Endothelial cell of umbilical vein (primary cell): ENCODE data around the gene GLRX5. TPM values are rescaled to one million over a fixed set of nuclear protein-coding genes. Genes with fewer than 3 reads are reported as not detected.
A peak's percentile ranks its signal among the peaks of the same experiment; 100 is the strongest.

ENCODE experiments used
- BruUV-seq: library from RNA; stranded (reverse); fragments of 400-500 nt; replicated peaks from 2 replicates; lab custom pipeline; 2021; lab: Mats Ljungman, UMichigan
- CTCF ChIA-PET: fragments of 300-600, 350-600 bp; sonication (Branson Sonifier 250); formaldehyde crosslinking; loops from one replicate; lab custom pipeline; 2021; ENCODE audit warnings: antibody characterized with exemption, inconsistent platforms; lab: Charles Lee
- POLR2A ChIA-PET: fragments of 300-600, 350-600 bp; sonication (Branson Sonifier 250); formaldehyde crosslinking; loops from one replicate; lab custom pipeline; 2021; ENCODE audit warnings: antibody characterized with exemption, inconsistent platforms; lab: Charles Lee
- DNase-seq: peaks from one replicate; pipeline ENCODE4 v3.0.0-alpha.2; 2011; ENCODE audit warnings: low read depth, low spot score
- FAIRE-seq: peaks from 2 replicates; lab custom pipeline; 2011; peaks lifted over from hg19 to GRCh38; lab: Jason Lieb, UNC
- H2AFZ ChIP-seq: 2 replicates; pipeline ENCODE4 v1.6.0; 2012; ENCODE audit warnings: low read depth, low read length, control low read depth, inconsistent platforms
- H3K27ac ChIP-seq: 2 replicates; pipeline ENCODE4 v1.5.1; 2011; ENCODE audit warnings: low read depth, mild to moderate bottlenecking, control low read depth, low read length, moderate library complexity; ENCODE audit not compliant: insufficient read depth
- H3K27me3 ChIP-seq, 2 experiments: 2 replicates each; pipeline versions ENCODE4 v1.6.0 to v1.6.1; 2011; ENCODE audit warnings: low read length in 2 of 2, mixed read lengths in 1 of 2; ENCODE audit not compliant: control insufficient read depth in 2 of 2, insufficient read depth in 2 of 2
- H3K36me3 ChIP-seq, 2 experiments: 2 replicates in 1 of 2; 3 replicates in 1 of 2; pipeline ENCODE4 v1.5.1; 2011; ENCODE audit warnings: low read length in 2 of 2, mild to moderate bottlenecking in 1 of 2, moderate library complexity in 1 of 2; ENCODE audit not compliant: control insufficient read depth in 2 of 2, insufficient read depth in 2 of 2; ENCODE audit errors: extremely low read depth in 1 of 2
- H3K4me1 ChIP-seq: 3 replicates; pipeline ENCODE4 v1.5.1; 2011; ENCODE audit warnings: mild to moderate bottlenecking, low read length; ENCODE audit not compliant: control insufficient read depth, insufficient read depth; ENCODE audit errors: extremely low read depth
- H3K4me2 ChIP-seq: 2 replicates; pipeline ENCODE4 v1.6.1; 2011; ENCODE audit warnings: low read length, control low read depth, mixed read lengths; ENCODE audit not compliant: insufficient read depth
- H3K4me3 ChIP-seq, 3 experiments: fragments of 200-600 bp in 1 of 3; sonication (generic), shearing (Covaris generic) in 1 of 3; replicated peaks in 1 of 3; 2 replicates each; pipeline ENCODE4 v1.5.1; 2011 to 2016; ENCODE audit warnings: control low read depth in 3 of 3, low read length in 3 of 3, mild to moderate bottlenecking in 2 of 3, inconsistent platforms in 1 of 3, low read depth in 1 of 3, moderate library complexity in 1 of 3; ENCODE audit not compliant: insufficient read depth in 1 of 3
- H3K79me2 ChIP-seq: 2 replicates; pipeline ENCODE4 v1.6.0; 2012; ENCODE audit warnings: low read length, inconsistent platforms; ENCODE audit not compliant: control insufficient read depth, insufficient read depth
- H3K9ac ChIP-seq: replicated peaks from 2 replicates; pipeline ENCODE3; 2011; ENCODE audit warnings: low read length, control low read depth; ENCODE audit not compliant: insufficient read depth; ENCODE audit errors: extremely low read depth
- H3K9me1 ChIP-seq: replicated peaks from 3 replicates; pipeline ENCODE4 v1.6.0; 2011; ENCODE audit warnings: mild to moderate bottlenecking, low read length; ENCODE audit not compliant: control insufficient read depth, insufficient read depth; ENCODE audit errors: extremely low read depth
- H3K9me3 ChIP-seq: replicated peaks from 2 replicates; pipeline ENCODE4 v1.5.1; 2012; ENCODE audit warnings: low read length, inconsistent platforms; ENCODE audit not compliant: control insufficient read depth, insufficient read depth
- H4K20me1 ChIP-seq: replicated peaks from 2 replicates; pipeline ENCODE3; 2011; ENCODE audit warnings: mild to moderate bottlenecking, low read length; ENCODE audit not compliant: control insufficient read depth, insufficient read depth; ENCODE audit errors: extremely low read depth
- JUN ChIP-seq: IDR thresholded peaks from 2 replicates; pipeline ENCODE4 v1.6.1; 2011; ENCODE audit warnings: borderline replicate concordance, low read depth; ENCODE audit not compliant: insufficient read length, insufficient read depth
- MAX ChIP-seq: IDR thresholded peaks from 2 replicates; pipeline ENCODE4 v1.6.1; 2011; ENCODE audit not compliant: insufficient read depth, insufficient read length
- POLR2AphosphoS5 ChIP-seq: IDR thresholded peaks from 2 replicates; pipeline ENCODE4 v1.6.1; 2012; ENCODE audit warnings: low read depth, mild to moderate bottlenecking, control low read depth, low read length, moderate library complexity; ENCODE audit not compliant: insufficient read depth
- dilution Hi-C: fragments of 300-500 bp; cut with MboI; formaldehyde crosslinking; loops from one replicate; pipeline ENCODE4 v1.15.0; 2019; ENCODE audit warnings: low sequenced_read_pairs; ENCODE audit not compliant: extremely low pct_ligation_motif_present
- intact Hi-C: fragments of 100-400 bp; cut with micrococcal nuclease; formaldehyde crosslinking; loops from one replicate; pipeline ENCODE4 v1.10.0; 2022
- polyA plus RNA-seq, 4 experiments: library from polyadenylated mRNA; depleted of rRNA in 3 of 4; stranded (reverse) in 3 of 4; unstranded in 1 of 4; fragments of >200 nt; gene quantifications; 2 replicates each; pipeline versions ENCODE4 v1.2.1 to v1.2.3, GENCODE V29; 2011 to 2012; ENCODE audit warnings: missing spikeins in 1 of 4
- total RNA-seq: library from RNA; stranded (reverse); gene quantifications from 2 replicates; pipeline ENCODE4 v1.2.3, GENCODE V29; 2021
- TF ChIP-seq, protein P1 (sequence below), 2 donors: IDR thresholded peaks; 1 replicate in 1 of 2; 2 replicates in 1 of 2; pipeline ENCODE4 v1.5.1; 2011; ENCODE audit warnings: low read length in 2 of 2, mild to moderate bottlenecking in 2 of 2, moderate library complexity in 2 of 2, control low read depth in 1 of 2, inconsistent platforms in 1 of 2, low read depth in 1 of 2; ENCODE audit not compliant: insufficient read depth in 1 of 2; ENCODE audit errors: extremely low read depth in 1 of 2

The GLRX5 gene
- total and polyA plus RNA-seq, 2 donors (not counting 3 experiments of a cell fraction or from before 2014, with no cell fraction given): 42.6 to 52.0 TPM

- intact Hi-C loops: loop anchor here (1.0 kb wide), 5 partner anchors 9 to 100 kb away; no protein-coding TSS in a partner anchor
- H3K9ac ChIP-seq: peak overlapping the region; percentile 66
- no peaks in the 10 kb centered on the region for H3K27me3 ChIP-seq
- H2AFZ ChIP-seq: no peak overlapping the region
- no peaks in the 10 kb centered on the region for H3K9me1 ChIP-seq
- H3K4me1 ChIP-seq: peaks cover 53% of the 10 kb centered on the region
- H3K4me2 ChIP-seq: peak overlapping the region; percentile 58
- POLR2A ChIA-PET: interaction anchor here (1.4 to 1.5 kb wide), 2 partner anchors 9 to 21 kb away, joined by 3 to 5 read pairs; no protein-coding TSS in a partner anchor
- TF ChIP-seq, protein P1, sequence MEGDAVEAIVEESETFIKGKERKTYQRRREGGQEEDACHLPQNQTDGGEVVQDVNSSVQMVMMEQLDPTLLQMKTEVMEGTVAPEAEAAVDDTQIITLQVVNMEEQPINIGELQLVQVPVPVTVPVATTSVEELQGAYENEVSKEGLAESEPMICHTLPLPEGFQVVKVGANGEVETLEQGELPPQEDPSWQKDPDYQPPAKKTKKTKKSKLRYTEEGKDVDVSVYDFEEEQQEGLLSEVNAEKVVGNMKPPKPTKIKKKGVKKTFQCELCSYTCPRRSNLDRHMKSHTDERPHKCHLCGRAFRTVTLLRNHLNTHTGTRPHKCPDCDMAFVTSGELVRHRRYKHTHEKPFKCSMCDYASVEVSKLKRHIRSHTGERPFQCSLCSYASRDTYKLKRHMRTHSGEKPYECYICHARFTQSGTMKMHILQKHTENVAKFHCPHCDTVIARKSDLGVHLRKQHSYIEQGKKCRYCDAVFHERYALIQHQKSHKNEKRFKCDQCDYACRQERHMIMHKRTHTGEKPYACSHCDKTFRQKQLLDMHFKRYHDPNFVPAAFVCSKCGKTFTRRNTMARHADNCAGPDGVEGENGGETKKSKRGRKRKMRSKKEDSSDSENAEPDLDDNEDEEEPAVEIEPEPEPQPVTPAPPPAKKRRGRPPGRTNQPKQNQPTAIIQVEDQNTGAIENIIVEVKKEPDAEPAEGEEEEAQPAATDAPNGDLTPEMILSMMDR (IDR thresholded peaks at IDR 0.05; ENCODE audit: extremely low read depth in 1 of 2, insufficient read depth in 1 of 2, low read depth in 1 of 2, low read length in 2 of 2): peak; percentile 60 to 63
- TF ChIP-seq JUN (peak; percentile 11), MAX (no peak), POLR2AphosphoS5 (no peak)
- peak overlapping the region; percentile 72 for H3K27ac ChIP-seq
- dilution Hi-C loops: no loop called here
- CTCF ChIA-PET: interaction anchor here (0.7 to 4.9 kb wide), 36 partner anchors 8 to 838 kb away, joined by 3 to 164 read pairs (median 6); partner anchors contain the start of gene SYNE3
- H3K36me3 ChIP-seq: no peaks in the 10 kb centered on the region
- FAIRE-seq (peak; percentile 37), DNase-seq (no peak)
- no peaks in the 10 kb centered on the region for H3K9me3 ChIP-seq
- H3K79me2 ChIP-seq: peaks cover 27% of the 10 kb centered on the region
- BruUV-seq: no TSS peak
- H3K4me3 ChIP-seq: peak overlapping the region in 1 of 3 experiments; percentile 4
- H4K20me1 ChIP-seq: no peaks in the 10 kb centered on the region
Measured at GRCh38 chr14:95527387-95528002, 7.4 kb upstream of the GLRX5 start.
